GM18507 (cell line): ENCODE results near the gene FOXP2.
A peak's percentile ranks its signal among the peaks of the same experiment; 100 is the strongest.
"Not testable (repeated sequence)": the region's sequence is repeated elsewhere in the genome, so short reads cannot be mapped to it uniquely, and the experiment has no call there.

Source experiments
- DNase-seq: peaks from one replicate; pipeline ENCODE4 v3.0.0; 2011; ENCODE audit warnings: low read depth; ENCODE audit not compliant: insufficient read length; ENCODE audit errors: extremely low spot score
- FAIRE-seq: peaks from 2 replicates; lab custom pipeline; 2011; peaks lifted over from hg19 to GRCh38; lab: Jason Lieb, UNC

FOXP2 gene

DNA sequence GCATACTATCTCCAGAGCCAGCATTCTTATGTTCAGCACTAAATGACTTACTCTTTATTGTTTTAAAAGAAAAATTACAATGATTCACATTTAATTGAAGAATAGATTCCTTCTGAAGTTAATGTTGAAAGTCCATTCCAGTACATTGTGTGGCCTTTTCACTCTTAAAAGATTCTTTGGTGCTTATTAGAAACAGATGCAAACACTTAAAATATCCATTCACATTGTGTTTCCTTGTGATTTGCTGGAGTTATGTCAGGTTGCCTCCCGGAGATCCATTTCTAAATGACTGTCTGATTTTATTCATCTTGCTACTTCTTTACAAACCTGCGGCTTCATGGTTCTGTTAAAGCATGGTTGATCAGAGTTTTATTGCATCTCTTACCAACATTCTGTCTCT lies 152.8 kb downstream of the FOXP2 start:
- FAIRE-seq (no peak), DNase-seq (no peak)

DNA sequence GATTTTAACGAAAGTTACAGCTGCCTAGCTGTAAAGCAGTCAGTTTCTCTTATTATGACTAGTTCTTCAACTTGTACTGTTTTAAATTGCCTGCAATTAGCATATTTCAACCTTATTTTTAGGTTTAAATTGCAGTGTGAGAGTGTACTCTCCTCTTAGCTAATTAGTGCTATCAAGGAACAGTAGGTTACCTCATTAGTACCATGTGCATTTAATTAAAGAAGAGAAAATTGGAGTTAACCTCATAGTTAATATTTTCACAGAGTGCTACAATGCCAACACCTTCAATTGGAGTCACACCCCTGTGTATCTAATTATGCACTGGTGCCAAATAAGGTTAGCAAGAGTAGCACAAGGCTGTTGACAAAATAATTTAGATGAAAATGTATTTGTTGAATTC lies 154.6 kb downstream of the FOXP2 start:
- FAIRE-seq (no peak), DNase-seq (no peak)

DNA sequence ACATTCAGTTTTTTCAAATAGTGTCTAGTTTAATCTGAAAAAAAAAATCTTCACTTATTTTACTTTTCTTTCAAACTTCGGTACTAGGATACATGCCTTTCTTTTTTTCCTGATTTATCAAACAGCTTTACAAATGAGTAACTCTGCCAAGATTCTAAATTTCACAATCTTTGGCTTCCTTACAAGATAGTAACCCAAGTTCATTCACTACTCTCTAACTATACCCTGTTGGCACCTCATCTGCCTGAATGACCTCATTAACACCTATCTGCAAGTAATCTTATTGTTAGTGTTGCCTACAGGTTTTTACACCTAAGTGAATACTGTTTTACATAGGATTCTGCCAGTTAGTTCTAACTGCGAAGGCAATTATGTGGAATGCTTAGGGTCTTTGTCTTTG lies 159.8 kb downstream of the FOXP2 start:
- FAIRE-seq, result no peak
- no peak for DNase-seq

DNA sequence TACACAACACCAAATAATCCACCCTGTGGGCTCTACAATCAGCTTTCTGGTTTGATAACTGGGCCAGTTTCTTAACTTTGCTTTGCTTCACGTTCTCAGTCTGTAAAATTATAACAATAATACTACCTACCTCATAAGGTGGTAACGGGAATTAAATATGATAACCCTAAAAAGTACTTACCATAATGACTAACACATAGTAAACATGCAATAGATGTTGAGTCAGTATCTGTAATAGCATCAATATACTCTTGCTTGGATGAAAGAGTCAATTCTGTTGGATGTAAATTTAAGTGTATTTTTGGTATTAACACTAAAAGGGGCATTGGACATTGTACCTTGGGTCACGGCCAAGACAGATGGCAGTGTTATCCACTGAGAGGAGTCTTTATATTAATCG lies 160.5 kb downstream of the FOXP2 start:
- DNase-seq, result no peak
- no peak for FAIRE-seq

DNA sequence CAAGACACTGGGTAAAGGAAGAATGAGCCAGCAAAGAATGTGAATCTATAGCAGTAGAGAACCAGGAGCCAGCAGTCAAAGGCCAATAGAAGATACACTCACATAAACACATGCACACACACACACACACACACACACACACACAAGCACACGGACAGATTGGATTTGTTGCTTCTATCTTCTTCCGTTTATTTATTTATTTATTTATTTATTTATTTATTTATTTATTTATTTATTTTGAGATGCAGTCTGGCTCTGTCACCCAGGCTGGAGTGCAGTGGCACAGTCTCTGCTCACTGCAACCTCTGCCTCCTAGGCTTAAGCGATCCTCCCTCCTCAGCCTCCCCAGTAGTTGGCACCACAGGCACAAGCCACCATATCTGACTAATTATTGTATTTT lies 166.3 kb downstream of the FOXP2 start:
- FAIRE-seq, DNase-seq: not testable (repeated sequence)

DNA sequence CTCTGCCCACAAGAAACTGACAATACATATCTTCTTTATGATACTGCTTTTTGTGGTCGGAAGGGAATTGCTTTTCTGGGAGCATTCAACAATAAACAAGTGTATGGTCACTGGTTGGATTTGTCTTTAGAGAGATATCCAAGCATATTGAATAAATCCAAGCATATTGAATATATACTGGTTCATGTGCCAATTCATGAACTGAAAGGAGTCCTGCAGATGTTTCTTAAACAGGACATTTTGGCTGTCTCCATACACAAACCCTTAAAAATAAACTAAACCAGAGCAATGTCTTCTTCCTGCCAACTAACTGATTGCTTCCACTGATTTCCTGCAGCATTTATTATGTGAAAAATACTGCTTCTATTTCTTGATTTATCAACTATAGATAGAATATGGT lies 173.9 kb downstream of the FOXP2 start:
- FAIRE-seq (no peak), DNase-seq (no peak)

DNA sequence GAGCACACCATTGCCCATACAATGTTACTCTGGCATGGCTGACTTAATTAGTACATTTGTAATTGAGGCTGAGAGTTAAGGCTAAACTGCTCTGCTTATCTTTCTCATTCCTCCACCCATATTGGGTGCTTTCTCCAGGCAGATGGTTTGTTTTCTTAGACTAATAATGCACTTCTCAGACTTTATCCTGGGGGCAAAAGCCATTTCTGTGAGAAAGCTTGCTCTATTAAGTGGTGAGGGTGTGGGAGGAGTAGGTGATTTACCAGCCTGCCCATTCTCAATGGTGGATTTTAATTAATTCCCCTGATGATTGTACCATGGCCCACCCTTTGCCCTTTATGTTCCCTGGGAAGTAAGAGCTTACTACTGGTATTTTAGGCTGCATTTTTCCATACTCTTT lies 174.8 kb downstream of the FOXP2 start:
- FAIRE-seq (no peak), DNase-seq (no peak)

DNA sequence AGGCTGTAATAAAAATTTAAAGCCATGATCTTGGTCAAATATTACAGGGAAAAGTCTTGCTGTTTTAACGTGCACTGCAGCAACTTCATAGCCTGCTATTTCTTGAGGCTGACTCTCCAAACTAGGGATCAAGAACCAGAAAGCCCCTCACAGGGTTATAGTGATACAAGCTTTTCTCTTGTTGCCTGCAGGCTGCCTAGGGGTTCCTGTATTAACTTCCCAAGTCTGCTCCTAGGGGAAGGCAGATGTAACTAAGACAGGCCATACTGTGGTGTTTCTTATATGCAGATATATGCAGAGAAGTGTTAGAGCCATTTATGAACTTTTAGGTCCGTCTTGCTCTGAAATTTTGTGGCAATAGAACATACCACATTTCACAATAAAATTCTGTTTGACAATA lies 175.7 kb downstream of the FOXP2 start:
- FAIRE-seq, result no peak
- no peak for DNase-seq

DNA sequence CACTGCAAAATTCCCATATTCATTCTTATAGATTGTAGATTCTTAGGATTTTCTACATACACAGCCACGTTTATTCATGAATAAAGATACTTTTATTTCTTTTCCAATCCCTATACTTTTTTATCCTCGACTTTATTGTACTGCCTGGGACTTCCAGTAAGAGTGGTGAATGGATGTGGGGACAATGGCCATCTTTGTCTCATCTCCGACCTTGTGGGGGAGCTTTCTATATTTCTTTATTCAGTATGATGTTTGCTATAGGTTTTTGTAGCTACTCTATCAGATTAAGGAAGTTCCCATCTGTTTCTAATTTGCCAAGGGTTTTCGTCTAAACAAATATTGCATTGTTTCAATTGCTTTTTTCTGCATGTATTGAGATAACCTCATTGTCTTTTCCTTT lies 184.3 kb downstream of the FOXP2 start:
- DNase-seq (no peak), FAIRE-seq (no peak)

DNA sequence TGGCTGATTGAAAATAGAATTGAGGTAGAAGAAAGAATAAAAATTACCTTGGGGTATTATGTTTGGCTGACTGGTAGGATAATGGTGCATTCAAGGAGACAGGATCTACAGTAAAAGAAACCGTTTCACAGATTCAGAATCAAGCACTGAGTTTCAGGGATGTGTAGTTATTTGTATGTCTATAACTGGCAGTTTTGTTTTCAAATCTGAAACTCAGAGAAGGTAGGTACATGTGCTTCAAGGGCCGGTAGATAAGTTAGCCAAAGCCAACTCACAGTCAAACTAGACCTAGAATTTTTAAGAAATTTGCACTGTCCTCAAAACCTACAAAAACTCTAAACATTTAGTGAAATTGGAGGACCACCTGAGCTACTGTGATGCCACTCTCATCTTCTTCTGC lies 191.5 kb downstream of the FOXP2 start:
- DNase-seq, result no peak
- no peak for FAIRE-seq

DNA sequence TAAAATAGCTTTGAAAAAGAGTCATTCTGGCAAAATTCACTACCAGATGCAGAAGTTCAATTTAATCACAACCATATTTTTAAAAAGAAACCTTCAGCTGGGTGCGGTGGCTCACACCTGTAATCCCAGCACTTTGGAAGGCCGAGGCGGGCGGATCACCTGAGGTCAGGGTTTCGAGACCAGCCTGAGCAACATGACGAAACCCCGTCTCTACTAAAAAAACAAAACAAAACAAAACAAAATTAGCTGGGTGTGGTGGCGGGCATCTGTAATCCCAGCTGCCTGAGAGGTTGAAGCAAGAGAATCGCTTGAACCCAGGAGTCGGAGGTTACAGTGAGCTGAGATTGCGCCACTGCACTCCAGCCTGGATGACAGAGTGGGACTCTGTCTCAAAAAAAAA lies 194.2 kb downstream of the FOXP2 start:
- not testable (repeated sequence) for FAIRE-seq, DNase-seq

DNA sequence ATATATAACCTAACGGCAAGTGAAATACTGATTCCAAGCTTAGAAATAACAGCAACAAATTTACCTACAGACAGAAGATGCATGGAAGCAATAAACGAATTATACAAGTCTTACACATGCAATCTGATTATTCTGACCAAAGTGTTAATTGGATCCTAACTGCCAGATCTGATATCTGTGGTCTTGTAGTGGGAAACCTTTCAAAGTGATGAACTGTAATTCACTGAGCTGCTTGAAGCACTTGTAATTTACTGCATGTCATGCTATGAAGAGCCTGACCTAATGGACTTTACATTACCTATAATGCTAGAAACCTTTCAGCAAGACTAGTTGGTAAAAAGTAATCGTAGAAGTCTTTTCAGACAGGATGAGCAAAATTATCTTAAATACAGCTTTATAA lies 205.6 kb downstream of the FOXP2 start:
- FAIRE-seq (no peak), DNase-seq (no peak)

DNA sequence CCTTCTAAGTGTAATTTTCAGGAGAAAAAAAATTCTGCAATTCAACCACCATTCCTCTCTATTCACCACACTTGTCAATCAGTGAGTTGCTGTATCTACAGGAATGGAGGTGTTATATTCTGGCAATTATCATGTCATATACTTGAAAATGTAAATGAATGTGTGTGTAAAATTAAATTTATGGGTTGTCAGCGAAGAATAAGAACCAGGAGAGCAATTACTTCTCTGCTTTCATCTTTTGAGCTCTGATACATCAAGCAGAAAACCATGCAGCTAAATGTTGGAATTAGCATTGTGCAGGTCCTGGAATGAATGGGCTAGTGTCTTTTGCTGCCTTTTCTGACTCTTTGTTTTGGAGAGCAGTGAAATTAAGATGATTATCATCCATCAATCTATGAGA lies 207.6 kb downstream of the FOXP2 start:
- no peak for FAIRE-seq
- DNase-seq, result no peak

DNA sequence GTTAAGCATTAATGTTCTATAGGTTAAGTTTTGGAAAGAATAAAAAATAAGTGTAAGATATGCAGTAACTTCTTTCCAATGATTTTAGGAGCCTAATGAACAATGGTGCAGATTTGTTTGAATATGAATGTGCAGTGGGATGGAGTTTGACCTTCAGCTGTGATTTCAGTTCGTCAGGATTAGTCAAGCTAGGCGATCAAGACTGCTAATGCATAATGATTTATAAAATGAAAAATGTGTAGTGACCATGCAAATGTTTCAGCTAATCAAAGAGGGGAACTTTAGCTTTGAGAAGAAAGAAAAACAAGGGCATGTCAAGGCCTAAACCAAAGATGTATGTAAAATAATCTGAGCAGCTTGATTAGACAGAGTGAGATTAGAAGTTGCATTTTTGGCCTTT lies 208.5 kb downstream of the FOXP2 start:
- DNase-seq (no peak), FAIRE-seq (no peak)

DNA sequence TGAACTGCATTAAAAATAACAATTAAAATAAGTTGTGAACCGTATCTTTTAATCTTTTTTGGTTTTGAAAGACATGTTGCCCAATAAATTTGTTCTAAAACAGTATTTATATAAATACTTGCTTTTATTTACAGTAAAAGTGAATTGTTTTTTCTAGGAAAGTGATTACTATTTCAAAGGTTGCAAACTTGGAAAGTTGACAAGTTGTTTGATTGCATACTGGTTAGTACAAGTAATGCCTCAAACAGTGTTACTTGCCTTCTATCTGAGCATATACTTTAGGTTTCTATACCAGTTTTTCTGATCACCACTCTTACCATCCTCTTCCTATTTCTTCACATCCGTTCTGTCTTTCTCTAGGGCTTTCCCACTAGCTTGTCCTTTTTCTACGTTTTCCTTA lies 212.6 kb downstream of the FOXP2 start:
- FAIRE-seq (peak; percentile 9), DNase-seq (no peak)

DNA sequence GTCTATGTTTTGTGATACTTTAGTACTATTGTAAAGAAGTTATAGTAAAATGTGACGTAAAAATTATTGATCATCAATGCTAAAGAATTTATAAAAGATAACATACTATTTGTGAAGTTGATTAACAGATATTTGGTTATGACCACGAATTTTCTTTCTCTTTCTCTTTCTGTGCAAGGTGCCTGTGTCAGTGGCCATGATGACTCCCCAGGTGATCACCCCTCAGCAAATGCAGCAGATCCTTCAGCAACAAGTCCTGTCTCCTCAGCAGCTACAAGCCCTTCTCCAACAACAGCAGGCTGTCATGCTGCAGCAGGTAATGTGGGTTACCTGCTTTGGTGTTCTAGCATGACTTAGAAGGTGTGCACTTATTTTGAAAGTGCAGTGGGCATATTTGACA lies 213.7 kb downstream of the FOXP2 start:
- no peak for FAIRE-seq

DNA sequence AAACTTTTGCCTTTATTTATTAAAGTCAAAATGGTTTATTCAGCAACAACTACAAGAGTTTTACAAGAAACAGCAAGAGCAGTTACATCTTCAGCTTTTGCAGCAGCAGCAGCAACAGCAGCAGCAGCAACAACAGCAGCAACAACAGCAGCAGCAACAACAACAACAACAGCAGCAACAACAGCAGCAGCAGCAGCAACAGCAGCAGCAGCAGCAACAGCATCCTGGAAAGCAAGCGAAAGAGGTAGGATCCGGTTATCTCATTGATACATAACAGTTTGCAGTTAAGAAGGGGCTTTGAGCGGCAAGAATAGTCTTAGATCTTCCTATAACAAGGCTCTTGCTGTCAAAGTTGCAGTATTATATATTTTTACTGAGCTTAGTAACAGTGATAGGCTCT lies 215.1 kb downstream of the FOXP2 start:
- no peak for FAIRE-seq

More for the DNA sequence above, 213.7 kb downstream of the FOXP2 start:
- DNase-seq, result no peak

DNA sequence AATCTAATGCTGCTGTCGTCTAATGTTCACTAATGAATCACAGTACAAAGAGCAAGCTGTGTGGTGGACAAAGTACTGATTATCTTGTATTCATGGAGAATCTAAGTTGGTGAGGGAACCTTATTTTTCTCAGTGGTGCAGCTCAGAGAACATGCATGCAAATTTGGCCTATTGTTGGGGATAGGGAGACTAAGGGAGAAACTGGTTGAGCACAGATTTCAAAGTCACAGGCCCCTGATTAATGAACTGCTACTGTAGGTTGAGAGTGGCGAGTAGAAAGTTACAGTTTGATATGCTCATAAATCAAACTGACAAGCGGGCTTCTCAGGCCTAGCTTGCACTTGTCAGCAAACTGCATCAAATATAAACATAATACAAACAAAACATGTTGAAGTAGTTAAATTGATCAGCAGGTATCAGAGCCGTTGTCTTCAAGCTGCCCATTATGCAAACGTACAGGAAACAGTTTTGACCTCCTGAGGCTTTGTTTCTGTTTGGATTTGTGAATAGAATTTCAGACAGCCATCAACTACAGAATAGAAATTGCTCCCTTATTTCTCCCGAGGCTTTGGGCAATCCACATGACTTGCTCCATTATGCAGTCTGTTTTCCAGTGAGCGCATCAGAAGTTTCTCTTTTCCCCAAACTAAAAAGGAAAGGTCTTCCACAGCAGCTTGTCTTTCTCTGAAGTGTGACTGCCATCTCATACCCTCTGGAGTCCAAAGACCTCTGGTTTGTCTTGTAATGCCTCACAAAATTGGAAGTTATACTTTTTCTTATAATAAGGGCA lies 215.8 kb downstream of the FOXP2 start:
- no peak for FAIRE-seq

More for the DNA sequence above, 215.1 kb downstream of the FOXP2 start:
- no peak for DNase-seq

DNA sequence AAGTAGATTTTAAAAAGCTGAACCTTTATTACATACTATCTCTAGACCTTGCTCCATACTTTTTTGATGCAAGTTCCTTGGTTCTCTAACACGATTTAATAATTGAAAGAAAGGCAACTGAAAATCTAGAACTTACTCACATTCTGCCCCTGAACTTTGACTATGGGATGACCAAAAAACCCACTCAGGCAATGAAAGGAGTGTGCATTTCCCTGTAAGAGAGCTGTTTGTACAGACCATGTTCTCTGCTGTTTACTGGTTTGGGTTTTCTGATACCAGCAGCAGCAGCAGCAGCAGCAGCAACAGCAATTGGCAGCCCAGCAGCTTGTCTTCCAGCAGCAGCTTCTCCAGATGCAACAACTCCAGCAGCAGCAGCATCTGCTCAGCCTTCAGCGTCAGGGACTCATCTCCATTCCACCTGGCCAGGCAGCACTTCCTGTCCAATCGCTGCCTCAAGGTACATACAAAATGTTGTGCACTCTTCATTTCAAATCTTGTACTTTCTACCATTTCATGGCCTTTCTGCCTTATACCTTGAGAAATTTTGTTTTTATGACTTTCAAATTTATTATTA lies 216.7 kb downstream of the FOXP2 start:
- DNase-seq (no peak), FAIRE-seq (no peak)

More for the DNA sequence above, 215.8 kb downstream of the FOXP2 start:
- DNase-seq, result no peak

DNA sequence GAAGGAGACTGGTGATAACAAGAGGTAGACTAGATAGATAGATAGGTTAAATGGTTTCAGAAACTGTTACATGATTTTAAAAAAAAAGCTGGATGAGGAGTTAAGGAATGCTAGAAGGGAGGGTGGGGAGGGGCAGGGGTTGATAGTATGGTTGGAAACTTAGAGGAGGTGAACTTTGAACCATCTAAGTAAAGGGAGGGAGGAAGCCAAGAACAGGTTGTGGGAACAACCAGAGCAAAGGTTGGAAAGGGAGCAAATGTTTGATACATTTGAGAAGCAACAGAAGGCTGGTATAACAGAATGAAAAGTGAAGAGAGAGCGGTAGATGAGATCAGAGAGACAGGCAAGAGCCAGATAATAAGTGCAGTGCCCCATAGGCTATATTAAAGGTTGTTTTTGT lies 224.8 kb downstream of the FOXP2 start:
- FAIRE-seq (no peak), DNase-seq (no peak)

DNA sequence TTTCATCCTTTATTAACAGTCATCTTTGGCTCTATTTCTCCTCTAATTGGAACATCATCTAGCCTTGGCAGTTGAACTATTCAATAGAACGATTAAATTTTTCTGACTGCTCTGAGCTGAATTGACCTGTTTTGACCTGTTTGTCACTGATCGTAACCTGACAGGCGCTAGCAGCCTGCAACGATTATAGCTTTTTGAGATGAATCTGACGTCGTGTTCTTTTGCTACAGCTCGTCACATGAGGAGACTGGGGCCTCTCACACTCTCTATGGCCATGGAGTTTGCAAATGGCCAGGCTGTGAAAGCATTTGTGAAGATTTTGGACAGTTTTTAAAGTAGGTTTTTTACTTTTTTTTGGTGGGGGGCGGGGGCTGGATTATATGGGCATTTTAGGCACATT lies 229.8 kb downstream of the FOXP2 start:
- no peak for DNase-seq
- FAIRE-seq, result no peak
